Measurements from ENCODE around the gene CACUL1.

CACUL1 gene

GRCh38 chr10:118633786-118634185, 121.0 kb downstream of the CACUL1 start:
- no peak for DNase-seq

GRCh38 chr10:118629211-118629610, 125.6 kb downstream of the CACUL1 start:
- DNase-seq: no peak

- no peak for DNase-seq
These were observed 126.4 kb downstream of the CACUL1 start for GRCh38 chr10:118628397-118628796.

GRCh38 chr10:118626953-118627352, 127.8 kb downstream of the CACUL1 start:
- DNase-seq: no peak

All from NCI-H1092 treated with DMSO at 0.1 percent for 48 hours (cell line).